ENCODE data around the gene RHCE. TPM values are rescaled to one million over a fixed set of nuclear protein-coding genes. Genes with fewer than 3 reads are reported as not detected.
"Not testable (repeated sequence)": the region's sequence is repeated elsewhere in the genome, so short reads cannot be mapped to it uniquely, and the experiment has no call there.

RHCE gene
- total RNA-seq, 1 donor from 2014 or later: 0.58 TPM

DNA sequence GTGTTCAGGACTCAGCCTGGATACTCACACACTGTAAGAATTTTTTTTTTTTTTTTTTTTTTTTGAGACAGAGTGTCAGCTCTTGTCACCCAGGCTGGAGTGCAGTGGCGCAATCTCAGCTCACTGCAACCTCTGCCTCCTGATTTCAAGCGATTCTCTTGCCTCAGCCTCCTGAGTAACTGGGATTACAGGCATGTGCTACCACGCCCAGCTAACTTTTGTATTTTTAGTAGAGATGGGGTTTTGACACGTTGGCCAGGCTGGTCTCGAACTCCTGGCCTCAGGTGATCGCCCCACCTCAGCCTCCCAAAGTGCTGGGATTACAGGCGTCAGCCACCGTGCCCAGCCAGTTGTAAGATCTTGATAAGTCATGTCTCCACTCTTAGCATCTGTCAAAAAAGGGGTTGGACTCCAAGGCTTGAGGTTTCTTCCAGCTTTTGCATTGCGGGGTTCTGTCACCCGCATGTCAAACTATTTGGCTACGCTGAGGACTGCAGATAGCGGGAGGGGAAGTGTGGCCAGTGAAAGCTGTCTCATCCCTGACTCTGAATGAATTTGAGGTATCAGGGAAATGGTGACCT, 50.8 kb downstream of the RHCE start:
- H3K4me3 ChIP-seq; H3K27me3 ChIP-seq; ATAC-seq; intact Hi-C loops (cut with DNase I); DNase-seq; H3K9me3 ChIP-seq; H3K27ac ChIP-seq; H3K36me3 ChIP-seq; H3K4me1 ChIP-seq: not testable (repeated sequence)

DNA sequence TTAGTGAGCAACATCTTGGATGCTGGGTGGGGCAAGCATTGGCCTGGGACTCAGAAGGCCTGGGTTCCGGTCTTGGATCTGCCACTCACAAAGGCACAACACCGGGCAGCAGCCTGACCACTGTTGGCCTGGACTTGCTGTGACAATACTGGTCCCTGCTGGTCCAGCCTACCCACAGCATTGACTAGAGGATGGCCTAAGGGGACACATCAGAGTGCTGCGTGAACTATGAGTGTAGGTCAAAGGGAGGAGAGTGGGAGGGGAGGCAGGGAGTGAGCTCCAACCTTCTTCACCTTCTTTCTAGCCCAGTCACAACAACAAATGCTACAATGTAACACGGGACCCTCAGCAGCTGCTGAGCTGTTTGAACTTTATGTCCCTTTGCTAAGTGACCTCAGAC, 51.4 kb downstream of the RHCE start:
- Histone ChIP-seq H3K4me1 (no peaks in the 10 kb centered on the region), H3K27ac (no peak overlapping the region), H3K4me3 (no peak overlapping the region), H3K9me3 (no peaks in the 10 kb centered on the region), H3K27me3 (no peaks in the 10 kb centered on the region), H3K36me3 (no peaks in the 10 kb centered on the region)
- intact Hi-C loops (cut with DNase I): no loop called here
- ATAC-seq (peak; percentile 58), DNase-seq (no peak)
- TF ChIP-seq, protein P1, sequence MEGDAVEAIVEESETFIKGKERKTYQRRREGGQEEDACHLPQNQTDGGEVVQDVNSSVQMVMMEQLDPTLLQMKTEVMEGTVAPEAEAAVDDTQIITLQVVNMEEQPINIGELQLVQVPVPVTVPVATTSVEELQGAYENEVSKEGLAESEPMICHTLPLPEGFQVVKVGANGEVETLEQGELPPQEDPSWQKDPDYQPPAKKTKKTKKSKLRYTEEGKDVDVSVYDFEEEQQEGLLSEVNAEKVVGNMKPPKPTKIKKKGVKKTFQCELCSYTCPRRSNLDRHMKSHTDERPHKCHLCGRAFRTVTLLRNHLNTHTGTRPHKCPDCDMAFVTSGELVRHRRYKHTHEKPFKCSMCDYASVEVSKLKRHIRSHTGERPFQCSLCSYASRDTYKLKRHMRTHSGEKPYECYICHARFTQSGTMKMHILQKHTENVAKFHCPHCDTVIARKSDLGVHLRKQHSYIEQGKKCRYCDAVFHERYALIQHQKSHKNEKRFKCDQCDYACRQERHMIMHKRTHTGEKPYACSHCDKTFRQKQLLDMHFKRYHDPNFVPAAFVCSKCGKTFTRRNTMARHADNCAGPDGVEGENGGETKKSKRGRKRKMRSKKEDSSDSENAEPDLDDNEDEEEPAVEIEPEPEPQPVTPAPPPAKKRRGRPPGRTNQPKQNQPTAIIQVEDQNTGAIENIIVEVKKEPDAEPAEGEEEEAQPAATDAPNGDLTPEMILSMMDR (IDR thresholded peaks at IDR 0.05): no peak

DNA sequence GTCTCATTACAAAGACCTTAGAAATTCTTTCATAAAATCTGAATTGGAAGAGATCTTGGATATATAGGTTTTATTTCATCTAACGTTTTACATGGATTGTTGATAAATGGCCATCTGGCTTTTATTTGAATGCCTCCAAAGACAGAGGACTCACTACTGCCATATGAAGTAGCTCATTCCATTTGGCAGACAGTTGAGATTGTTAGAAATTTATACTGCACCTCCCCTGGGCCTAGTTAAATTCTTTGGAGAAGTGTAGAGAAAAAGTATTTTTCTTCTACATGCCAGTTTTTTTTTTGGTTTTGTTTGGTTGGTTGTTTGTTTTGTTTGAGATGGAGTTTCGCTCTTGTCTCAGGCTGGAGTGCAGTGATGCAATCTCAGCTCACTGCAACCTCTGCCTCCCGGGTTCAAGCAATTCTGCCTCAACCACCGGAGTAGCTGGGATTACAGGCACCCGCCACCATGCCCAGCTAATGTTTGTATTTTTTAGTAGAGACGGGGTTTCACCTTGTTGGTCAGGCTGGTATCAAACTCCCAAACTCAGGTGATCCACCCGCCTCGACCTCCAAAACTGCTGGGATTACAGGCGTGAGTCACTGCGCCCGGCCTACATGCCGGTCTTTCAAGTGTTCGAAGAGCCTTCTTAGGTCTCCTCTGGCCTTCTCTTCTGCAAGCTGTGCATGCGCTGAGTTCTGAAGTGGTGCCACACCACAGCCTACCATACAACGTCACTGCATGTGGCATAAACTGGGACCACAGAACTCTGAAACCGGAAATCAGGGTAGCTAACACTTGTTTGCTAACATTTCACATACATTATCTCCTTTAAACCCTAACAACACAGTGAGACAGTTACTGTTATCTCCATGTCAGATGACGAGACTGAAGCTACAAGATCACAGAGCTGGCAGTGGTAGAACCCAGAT, 57.7 kb downstream of the RHCE start:
- ATAC-seq: peak; percentile 58

DNA sequence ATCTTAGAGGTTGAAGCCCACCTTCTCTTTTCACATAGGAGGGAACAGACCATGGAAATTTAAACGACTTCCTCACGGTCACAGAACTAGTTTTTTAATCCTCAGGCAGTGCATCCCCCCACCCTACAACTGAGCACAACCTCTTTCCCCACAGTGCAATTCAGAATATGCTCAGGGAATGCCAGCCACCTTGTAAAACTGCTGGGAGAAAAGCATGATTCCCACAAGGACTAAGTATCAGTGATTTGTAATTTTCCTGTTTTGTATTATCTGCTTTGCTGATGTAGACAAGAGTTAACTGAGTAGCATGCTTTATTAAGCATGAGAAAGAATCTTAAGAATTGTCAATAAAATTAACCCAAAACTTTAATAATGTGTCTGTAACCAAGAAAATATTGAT, 58.7 kb downstream of the RHCE start:
- H3K36me3 ChIP-seq: peaks cover 43% of the 10 kb centered on the region
- DNase-seq (no peak), ATAC-seq (no peak)
- TF ChIP-seq, protein P1 (IDR thresholded peaks at IDR 0.05): no peak
- no peaks in the 10 kb centered on the region for H3K27me3 ChIP-seq
- H3K9me3 ChIP-seq: no peaks in the 10 kb centered on the region
- H3K4me3 ChIP-seq: no peak overlapping the region
- H3K4me1 ChIP-seq: no peaks in the 10 kb centered on the region
- intact Hi-C loops (cut with DNase I): no loop called here
- no peak overlapping the region for H3K27ac ChIP-seq

More for the DNA sequence above, 57.7 kb downstream of the RHCE start:
- peaks cover 39% of the 10 kb centered on the region for H3K36me3 ChIP-seq
- intact Hi-C loops (cut with DNase I); H3K4me1 ChIP-seq; H3K27me3 ChIP-seq; DNase-seq; H3K27ac ChIP-seq; H3K4me3 ChIP-seq; H3K9me3 ChIP-seq: not testable (repeated sequence)

DNA sequence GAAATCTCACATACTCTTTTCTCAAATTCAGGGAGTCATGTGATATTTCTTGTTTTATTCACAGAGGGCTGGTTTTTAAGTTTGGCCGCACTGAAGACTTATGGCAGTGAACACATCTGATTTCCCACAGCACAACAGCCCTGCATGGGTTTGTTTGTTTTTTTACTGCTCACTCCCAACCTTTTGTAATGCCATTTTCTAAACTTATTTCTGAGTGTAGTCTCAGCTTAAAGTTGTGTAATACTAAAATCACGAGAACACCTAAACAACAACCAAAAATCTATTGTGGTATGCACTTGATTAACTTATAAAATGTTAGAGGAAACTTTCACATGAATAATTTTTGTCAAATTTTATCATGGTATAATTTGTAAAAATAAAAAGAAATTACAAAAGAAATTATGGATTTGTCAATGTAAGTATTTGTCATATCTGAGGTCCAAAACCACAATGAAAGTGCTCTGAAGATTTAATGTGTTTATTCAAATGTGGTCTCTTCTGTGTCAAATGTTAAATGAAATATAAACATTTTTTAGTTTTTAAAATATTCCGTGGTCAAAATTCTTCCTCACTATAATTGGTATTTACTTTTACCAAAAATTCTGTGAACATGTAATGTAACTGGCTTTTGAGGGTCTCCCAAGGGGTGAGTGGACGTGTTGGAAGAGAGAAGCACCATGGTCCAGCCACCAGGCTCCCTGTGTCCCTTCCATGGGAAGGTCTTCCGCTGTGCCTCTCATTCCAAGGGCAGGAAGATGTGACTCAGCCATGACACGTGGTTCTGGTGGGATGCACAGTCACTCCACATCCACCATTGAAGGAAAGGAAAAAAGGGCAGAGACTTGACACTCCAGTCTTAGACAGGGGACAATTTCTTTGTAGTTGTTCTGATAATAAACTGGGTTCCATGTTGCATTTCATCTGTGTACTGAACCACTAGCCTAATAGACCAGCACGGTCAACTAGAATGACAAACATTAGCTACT, 59.7 kb downstream of the RHCE start:
- Histone ChIP-seq H3K27me3 (no peaks in the 10 kb centered on the region), H3K36me3 (peaks cover 53% of the 10 kb centered on the region), H3K27ac (no peak overlapping the region), H3K4me1 (no peaks in the 10 kb centered on the region), H3K4me3 (no peak overlapping the region), H3K9me3 (no peaks in the 10 kb centered on the region)
- ATAC-seq: no peak
- no peak for DNase-seq
- intact Hi-C loops (cut with DNase I): no loop called here
- TF ChIP-seq, protein P1 (IDR thresholded peaks at IDR 0.05): no peak

DNA sequence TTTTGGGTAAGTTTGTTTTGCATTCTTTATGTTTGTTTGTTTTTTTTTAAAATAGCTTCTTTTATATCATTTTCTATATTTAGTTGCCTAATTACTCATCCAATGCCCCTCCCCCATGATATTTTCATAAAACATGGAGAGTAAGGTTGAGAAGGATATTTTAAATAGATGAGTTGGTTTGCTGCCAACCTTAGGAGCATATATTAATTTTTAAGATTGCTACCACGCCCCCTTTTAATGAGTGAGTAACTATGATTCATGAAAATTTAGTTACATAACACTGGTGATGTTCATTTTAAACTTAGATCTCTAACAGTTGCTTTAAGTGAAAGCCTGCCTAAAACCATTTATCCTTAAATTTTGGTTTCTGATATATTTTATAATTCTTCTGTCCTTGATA, 63.8 kb downstream of the RHCE start:
- ATAC-seq: no peak
- intact Hi-C loops (cut with DNase I): no loop called here
- peaks cover 90% of the 10 kb centered on the region for H3K36me3 ChIP-seq

More for the DNA sequence above, 63.8 kb downstream of the RHCE start:
- TF ChIP-seq, protein P1 (IDR thresholded peaks at IDR 0.05): no peak
- DNase-seq: no peak
- Histone ChIP-seq H3K27ac (no peak overlapping the region), H3K27me3 (no peaks in the 10 kb centered on the region), H3K4me3 (no peak overlapping the region), H3K9me3 (no peaks in the 10 kb centered on the region), H3K4me1 (no peaks in the 10 kb centered on the region)
